ENCODE data around the gene SETD1B. TPM values are rescaled to one million over a fixed set of nuclear protein-coding genes. Genes with fewer than 3 reads are reported as not detected.
"Not testable (repeated sequence)": the region's sequence is repeated elsewhere in the genome, so short reads cannot be mapped to it uniquely, and the experiment has no call there.

Gene SETD1B
- total RNA-seq, 5 donors from 2014 or later (not counting 1 experiment from before 2014, with no cell fraction given), result 87.7 to 106 (median 96.0) TPM

GRCh38 chr12:121789233-121789781, 14.5 kb upstream of the SETD1B start:
- Mint-ChIP-seq H3K36me3 (peaks cover 12% of the 10 kb centered on the region), H3K4me3 (peak overlapping the region; percentile 89 to 94 (median 89)), H3K9me3 (no peaks in the 10 kb centered on the region), H3K27ac (peak overlapping the region; percentile 100), H3K4me1 (peaks cover 75 to 82% (median 79%) of the 10 kb centered on the region in 3 donors), H3K27me3 (no peaks in the 10 kb centered on the region)
- DNase-seq (peak in 11 of 35 experiments; percentile 38 to 78 (median 54)), ATAC-seq (replicated peaks in 1 of 4) (peak; percentile 1 to 28 (median 20))
- 0% methylated on average over 10 of the region's 13 CpGs for WGBS (ENCODE audit: insufficient coverage)
- POLR2A ChIA-PET, result interaction anchor here (0.7 to 1.6 kb wide), 5 partner anchors 8 to 13 kb away, joined by 3 to 11 read pairs (median 4); no protein-coding TSS in a partner anchor
- Histone ChIP-seq H3K4me1 (ENCODE audit: control insufficient read depth in 1 of 2, extremely low read depth in 1 of 2, insufficient read depth in 2 of 2, low read length in 2 of 2) (peaks cover 47 to 91% of the 10 kb centered on the region in 2 experiments), H3K4me3 (ENCODE audit: control insufficient read depth in 1 of 2, extremely low read depth in 1 of 2, low read length in 1 of 2) (peak overlapping the region; percentile 58 to 74), H3K27me3 (replicated peaks in 1 of 2; ENCODE audit: control insufficient read depth in 2 of 2, extremely low read depth in 1 of 2, insufficient read depth in 2 of 2, low read length in 1 of 2) (no peaks in the 10 kb centered on the region), H3K36me3 (ENCODE audit: control insufficient read depth in 2 of 2, extremely low read depth in 1 of 2, insufficient read depth in 1 of 2, low read length in 1 of 2) (peaks cover 0 to 15% of the 10 kb centered on the region in 2 donors), H3K9me3 (no peaks in the 10 kb centered on the region), H3K27ac (ENCODE audit: low read length) (peak overlapping the region; percentile 97)
- CTCF ChIA-PET, result interaction anchor here in 1 of 2 donors (0.9 to 1.9 kb wide), 8 partner anchors 10 to 103 kb away, joined by 3 to 10 read pairs (median 6); partner anchors contain the start of genes PSMD9 and TMEM120B

- Mint-ChIP-seq H3K27me3 (no peaks in the 10 kb centered on the region), H3K9me3 (no peaks in the 10 kb centered on the region), H3K4me1 (peaks cover 75 to 82% (median 79%) of the 10 kb centered on the region in 3 donors), H3K4me3 (peak overlapping the region; percentile 89 to 94 (median 89)), H3K27ac (peak overlapping the region; percentile 100), H3K36me3 (peaks cover 9% of the 10 kb centered on the region)
- CTCF ChIA-PET, result interaction anchor here in 1 of 2 donors (0.5 to 1.9 kb wide), 9 partner anchors 9 to 104 kb away, joined by 3 to 10 read pairs (median 6); partner anchors contain the start of genes PSMD9 and TMEM120B
- Histone ChIP-seq H3K27ac (ENCODE audit: low read length) (peak overlapping the region; percentile 97), H3K27me3 (replicated peaks in 1 of 2; ENCODE audit: control insufficient read depth in 2 of 2, extremely low read depth in 1 of 2, insufficient read depth in 2 of 2, low read length in 1 of 2) (no peaks in the 10 kb centered on the region), H3K36me3 (ENCODE audit: control insufficient read depth in 2 of 2, extremely low read depth in 1 of 2, insufficient read depth in 1 of 2, low read length in 1 of 2) (peaks cover 0 to 12% of the 10 kb centered on the region in 2 donors), H3K4me3 (ENCODE audit: control insufficient read depth in 1 of 2, extremely low read depth in 1 of 2, low read length in 1 of 2) (peak overlapping the region; percentile 58 to 74), H3K4me1 (ENCODE audit: control insufficient read depth in 1 of 2, extremely low read depth in 1 of 2, insufficient read depth in 2 of 2, low read length in 2 of 2) (peaks cover 45 to 91% of the 10 kb centered on the region in 2 experiments), H3K9me3 (no peaks in the 10 kb centered on the region)
- ATAC-seq (replicated peaks in 1 of 4) (peak; percentile 65 to 68 (median 66)), DNase-seq (peak; percentile 86 to 98 (median 95))
- POLR2A ChIA-PET, result interaction anchor here (0.5 to 1.6 kb wide), 7 partner anchors 8 to 21 kb away, joined by 3 to 11 read pairs (median 4); no protein-coding TSS in a partner anchor
- 15% methylated on average over 22 of the region's 28 CpGs for WGBS (ENCODE audit: insufficient coverage)
Measured at GRCh38 chr12:121789800-121790728, 13.7 kb upstream of the SETD1B start.

GRCh38 chr12:121790785-121791184, 13.0 kb upstream of the SETD1B start:
- H3K27me3 Mint-ChIP-seq; H3K27me3 ChIP-seq (replicated peaks in 1 of 2; ENCODE audit: control insufficient read depth in 2 of 2, extremely low read depth in 1 of 2, insufficient read depth in 2 of 2, low read length in 1 of 2); H3K9me3 ChIP-seq; ATAC-seq (replicated peaks in 1 of 4); H3K9me3 Mint-ChIP-seq; DNase-seq: not testable (repeated sequence)
- Mint-ChIP-seq H3K4me3 (peak overlapping the region; percentile 89 to 94 (median 94)), H3K27ac (peak overlapping the region; percentile 100), H3K36me3 (peaks cover 11% of the 10 kb centered on the region), H3K4me1 (peaks cover 77 to 81% (median 79%) of the 10 kb centered on the region in 3 donors)
- peak overlapping the region; percentile 97 for H3K27ac ChIP-seq (ENCODE audit: low read length)
- 55% methylated on average over 4 of the region's 8 CpGs for WGBS (ENCODE audit: insufficient coverage)
- ChIA-PET CTCF (interaction anchor here (0.6 to 1.9 kb wide), 4 partner anchors 13 to 79 kb away, joined by 3 to 8 read pairs (median 5); partner anchors contain the start of gene TMEM120B (in 1 of the 2)), POLR2A (interaction anchor here (0.6 to 1.6 kb wide), 4 partner anchors 10 to 131 kb away, joined by 3 to 8 read pairs (median 5); no protein-coding TSS in a partner anchor)
- H3K4me1 ChIP-seq (ENCODE audit: control insufficient read depth in 1 of 2, extremely low read depth in 1 of 2, insufficient read depth in 2 of 2, low read length in 2 of 2), result peaks cover 45 to 91% of the 10 kb centered on the region in 2 experiments
- peak overlapping the region; percentile 58 to 71 for H3K4me3 ChIP-seq (ENCODE audit: control insufficient read depth in 1 of 2, extremely low read depth in 1 of 2, low read length in 1 of 2)
- H3K36me3 ChIP-seq (ENCODE audit: control insufficient read depth in 2 of 2, extremely low read depth in 1 of 2, insufficient read depth in 1 of 2, low read length in 1 of 2), result peaks cover 4 to 19% of the 10 kb centered on the region in 2 donors

GRCh38 chr12:121791671-121792551, 11.9 kb upstream of the SETD1B start:
- H3K36me3 Mint-ChIP-seq, result peaks cover 10% of the 10 kb centered on the region
- peak overlapping the region; percentile 100 for H3K27ac Mint-ChIP-seq
- Histone ChIP-seq H3K9me3 (no peaks in the 10 kb centered on the region), H3K4me1 (ENCODE audit: control insufficient read depth in 1 of 2, extremely low read depth in 1 of 2, insufficient read depth in 2 of 2, low read length in 2 of 2) (peaks cover 39 to 90% of the 10 kb centered on the region in 2 experiments), H3K36me3 (ENCODE audit: control insufficient read depth in 2 of 2, extremely low read depth in 1 of 2, insufficient read depth in 1 of 2, low read length in 1 of 2) (peaks cover 4 to 23% of the 10 kb centered on the region in 2 donors), H3K4me3 (ENCODE audit: control insufficient read depth in 1 of 2, extremely low read depth in 1 of 2, low read length in 1 of 2) (peak overlapping the region; percentile 95 to 98), H3K27ac (ENCODE audit: low read length) (peak overlapping the region; percentile 97), H3K27me3 (replicated peaks in 1 of 2; ENCODE audit: control insufficient read depth in 2 of 2, extremely low read depth in 1 of 2, insufficient read depth in 2 of 2, low read length in 1 of 2) (no peaks in the 10 kb centered on the region)
- H3K9me3 Mint-ChIP-seq, result no peaks in the 10 kb centered on the region
- H3K4me3 Mint-ChIP-seq, result peak overlapping the region; percentile 89 to 94 (median 94)
- no peaks in the 10 kb centered on the region for H3K27me3 Mint-ChIP-seq
- no peak for ATAC-seq (replicated peaks in 1 of 4)
- ChIA-PET CTCF (interaction anchor here (0.7 to 7.9 kb wide), 9 partner anchors 10 to 105 kb away, joined by 3 to 344 read pairs (median 5); partner anchors contain the start of gene SETD1B (in 1 of the 2)), POLR2A (interaction anchor here (0.6 to 1.8 kb wide), 6 partner anchors 11 to 120 kb away, joined by 3 to 7 read pairs (median 3); no protein-coding TSS in a partner anchor)
- 0% methylated on average over 2 of the region's 14 CpGs for WGBS (ENCODE audit: insufficient coverage)
- peak in 3 of 35 experiments; percentile 32 to 64 (median 37) for DNase-seq
- H3K4me1 Mint-ChIP-seq, result peaks cover 69 to 75% (median 73%) of the 10 kb centered on the region in 3 donors

GRCh38 chr12:121792607-121793439, 11.0 kb upstream of the SETD1B start:
- peak overlapping the region; percentile 95 to 98 for H3K4me3 ChIP-seq (ENCODE audit: control insufficient read depth in 1 of 2, extremely low read depth in 1 of 2, low read length in 1 of 2)
- no peaks in the 10 kb centered on the region for H3K9me3 ChIP-seq
- CTCF ChIA-PET, result interaction anchor here (0.5 to 7.9 kb wide), 15 partner anchors 8 to 239 kb away, joined by 3 to 344 read pairs (median 5); partner anchors contain the start of genes SETD1B (in 1 of the 2) and TMEM120B (in 1 of the 2)
- POLR2A ChIA-PET, result interaction anchor here (0.6 to 1.8 kb wide), 8 partner anchors 9 to 256 kb away, joined by 3 to 7 read pairs (median 3); no protein-coding TSS in a partner anchor
- ATAC-seq (replicated peaks in 1 of 4), result peak; percentile 6 to 11 (median 10)
- H3K9me3 Mint-ChIP-seq, result no peaks in the 10 kb centered on the region
- peaks cover 67 to 75% (median 72%) of the 10 kb centered on the region in 3 donors for H3K4me1 Mint-ChIP-seq
- H3K27ac Mint-ChIP-seq, result peak overlapping the region; percentile 100
- WGBS (ENCODE audit: insufficient coverage), result 2% methylated on average over 25 of the region's 48 CpGs
- H3K36me3 ChIP-seq (ENCODE audit: control insufficient read depth in 2 of 2, extremely low read depth in 1 of 2, insufficient read depth in 1 of 2, low read length in 1 of 2), result peaks cover 6 to 30% of the 10 kb centered on the region in 2 donors
- DNase-seq, result peak in 24 of 35 experiments; percentile 40 to 76 (median 54)
- peaks cover 34 to 90% of the 10 kb centered on the region in 2 experiments for H3K4me1 ChIP-seq (ENCODE audit: control insufficient read depth in 1 of 2, extremely low read depth in 1 of 2, insufficient read depth in 2 of 2, low read length in 2 of 2)
- H3K27me3 Mint-ChIP-seq, result no peaks in the 10 kb centered on the region
- peaks cover 12% of the 10 kb centered on the region for H3K36me3 Mint-ChIP-seq
- peak overlapping the region; percentile 97 for H3K27ac ChIP-seq (ENCODE audit: low read length)
- peak overlapping the region; percentile 89 to 94 (median 94) for H3K4me3 Mint-ChIP-seq
- H3K27me3 ChIP-seq (replicated peaks in 1 of 2; ENCODE audit: control insufficient read depth in 2 of 2, extremely low read depth in 1 of 2, insufficient read depth in 2 of 2, low read length in 1 of 2), result no peaks in the 10 kb centered on the region

Data from T-cell (primary cell).